ENCODE results near the gene GNG13. TPM values are rescaled to one million over a fixed set of nuclear protein-coding genes. Genes with fewer than 3 reads are reported as not detected.

The GNG13 gene
- total RNA-seq, 1 experiment from 2014 or later, result not detected

Small RNA genes within 50 kb of the gene (microRNA-seq; reads per million reads assigned to microRNA genes)
- gene MIR662 (ENCODE audit: unreplicated experiment), result not detected

Other genes with a start within 250 kb of the GNG13 start
- gene PRR35, start 240.3 kb downstream of the GNG13 start, total RNA-seq (2014; rRNA removed), result not detected in 2 replicates
- 0.44 TPM in 1 of 2 replicates, not detected in the other for gene NHLRC4, start 233.7 kb downstream of the GNG13 start, total RNA-seq (2014; rRNA removed)
- gene PIGQ, start 230.8 kb downstream of the GNG13 start, total RNA-seq (2014; rRNA removed), result 36.0 and 43.8 TPM in 2 replicates
- 19.5 and 27.0 TPM in 2 replicates for gene RAB40C, start 210.7 kb downstream of the GNG13 start, total RNA-seq (2014; rRNA removed)
- 0.11 and 0.40 TPM in 2 replicates for gene WFIKKN1, start 169.7 kb downstream of the GNG13 start, total RNA-seq (2014; rRNA removed)
- gene METTL26, start 164.4 kb downstream of the GNG13 start, total RNA-seq (2014; rRNA removed), result 179 and 207 TPM in 2 replicates
- gene MCRIP2, start 158.9 kb downstream of the GNG13 start, total RNA-seq (2014; rRNA removed), result 83.5 and 84.6 TPM in 2 replicates
- 44.4 and 72.4 TPM in 2 replicates for gene WDR90, start 151.4 kb downstream of the GNG13 start, total RNA-seq (2014; rRNA removed)
- 93.0 and 100 TPM in 2 replicates for gene RHOT2, start 132.6 kb downstream of the GNG13 start, total RNA-seq (2014; rRNA removed)
- gene RHBDL1, start 125.1 kb downstream of the GNG13 start, total RNA-seq (2014; rRNA removed), result 1.7 and 3.7 TPM in 2 replicates
- 152 and 226 TPM in 2 replicates for gene STUB1, start 120.3 kb downstream of the GNG13 start, total RNA-seq (2014; rRNA removed)
- gene JMJD8, start 116.4 kb downstream of the GNG13 start, total RNA-seq (2014; rRNA removed), result 81.3 and 90.5 TPM in 2 replicates
- 9.5 and 12.7 TPM in 2 replicates for gene WDR24, start 110.3 kb downstream of the GNG13 start, total RNA-seq (2014; rRNA removed)
- 4.3 and 7.5 TPM in 2 replicates for gene FBXL16, start 94.9 kb downstream of the GNG13 start, total RNA-seq (2014; rRNA removed)
- 314 and 320 TPM in 2 replicates for gene METRN, start 85.6 kb downstream of the GNG13 start, total RNA-seq (2014; rRNA removed)
- gene ANTKMT, start 79.6 kb downstream of the GNG13 start, total RNA-seq (2014; rRNA removed), result 77.3 and 79.0 TPM in 2 replicates
- gene CCDC78, start 74.3 kb downstream of the GNG13 start, total RNA-seq (2014; rRNA removed), result 3.3 and 5.8 TPM in 2 replicates
- 16.4 and 19.4 TPM in 2 replicates for gene HAGHL, start 73.6 kb downstream of the GNG13 start, total RNA-seq (2014; rRNA removed)
- 46.1 and 62.5 TPM in 2 replicates for gene CIAO3, start 59.7 kb downstream of the GNG13 start, total RNA-seq (2014; rRNA removed)
- gene MSLN, start 40.0 kb downstream of the GNG13 start, total RNA-seq (2014; rRNA removed), result 0.73 and 4.7 TPM in 2 replicates
- gene RPUSD1, start 12.4 kb downstream of the GNG13 start, total RNA-seq (2014; rRNA removed), result 72.6 and 93.7 TPM in 2 replicates
- gene CHTF18, start 12.1 kb downstream of the GNG13 start, total RNA-seq (2014; rRNA removed), result 79.0 and 107 TPM in 2 replicates
- 12.9 and 13.5 TPM in 2 replicates for gene LMF1, start 170.2 kb upstream of the GNG13 start, total RNA-seq (2014; rRNA removed)
- 0.47 and 0.92 TPM in 2 replicates for gene SOX8, start 181.0 kb upstream of the GNG13 start, total RNA-seq (2014; rRNA removed)

Data from PC-3 (cell line).